GM18505 (cell line): ENCODE data around the gene RAB43.

Experiments
- ATAC-seq: cut with Tn5 transposase; IDR thresholded peaks from one replicate; pipeline ENCODE4 v1.9.1; 2021; ENCODE audit not compliant: unreplicated experiment
- POLR2A ChIP-seq: IDR thresholded peaks from 4 replicates; pipeline ENCODE4 v1.6.1; 2011; ENCODE audit warnings: borderline replicate concordance; ENCODE audit not compliant: insufficient read depth, insufficient read length; ENCODE audit errors: extremely low read depth

The RAB43 gene

GRCh38 chr3:129131465-129132088 is 10.0 kb upstream of the RAB43 start:
- no peak for TF ChIP-seq POLR2A
- no peak for ATAC-seq

- no peak for TF ChIP-seq POLR2A
- ATAC-seq: no peak
These were observed 8.7 kb upstream of the RAB43 start for GRCh38 chr3:129130291-129130813.

- no peak for TF ChIP-seq POLR2A
- ATAC-seq: no peak
These were observed 7.0 kb upstream of the RAB43 start for GRCh38 chr3:129128357-129129155.

GRCh38 chr3:129126726-129127280 is 5.2 kb upstream of the RAB43 start:
- no peak for TF ChIP-seq POLR2A
- no peak for ATAC-seq

GRCh38 chr3:129123314-129124060 is 1.9 kb upstream of the RAB43 start:
- ATAC-seq: no peak
- no peak for TF ChIP-seq POLR2A

- no peak for ATAC-seq
- TF ChIP-seq POLR2A: no peak
These were observed 908 bp upstream of the RAB43 start for GRCh38 chr3:129122412-129123011.

- TF ChIP-seq POLR2A: peak; percentile 48
- ATAC-seq: peak; percentile 9
These were observed 400 bp downstream of the RAB43 start for GRCh38 chr3:129121016-129121791.

GRCh38 chr3:129120254-129121004 is 1.2 kb downstream of the RAB43 start:
- ATAC-seq: peak; percentile 51
- peak; percentile 87 for TF ChIP-seq POLR2A

GRCh38 chr3:129119365-129120100 is 2.1 kb downstream of the RAB43 start:
- no peak for TF ChIP-seq POLR2A
- ATAC-seq: no peak

- TF ChIP-seq POLR2A: no peak
- ATAC-seq: no peak
These were observed 2.9 kb downstream of the RAB43 start for GRCh38 chr3:129118745-129119144.

GRCh38 chr3:129117134-129117533 is 4.5 kb downstream of the RAB43 start:
- no peak for ATAC-seq

More at GRCh38 chr3:129117134-129117533, 4.5 kb downstream of the RAB43 start:
- TF ChIP-seq POLR2A: no peak
